HG03060 (cell line): ENCODE data around the gene TES.
"Not testable (repeated sequence)": the region's sequence is repeated elsewhere in the genome, so short reads cannot be mapped to it uniquely, and the experiment has no call there.

Experiments used
- ATAC-seq: cut with Tn5 transposase; IDR thresholded peaks from one replicate; pipeline ENCODE4 v1.9.1; 2021; ENCODE audit warnings: low read depth, moderate number of reproducible peaks; ENCODE audit not compliant: unreplicated experiment

Gene TES

DNA sequence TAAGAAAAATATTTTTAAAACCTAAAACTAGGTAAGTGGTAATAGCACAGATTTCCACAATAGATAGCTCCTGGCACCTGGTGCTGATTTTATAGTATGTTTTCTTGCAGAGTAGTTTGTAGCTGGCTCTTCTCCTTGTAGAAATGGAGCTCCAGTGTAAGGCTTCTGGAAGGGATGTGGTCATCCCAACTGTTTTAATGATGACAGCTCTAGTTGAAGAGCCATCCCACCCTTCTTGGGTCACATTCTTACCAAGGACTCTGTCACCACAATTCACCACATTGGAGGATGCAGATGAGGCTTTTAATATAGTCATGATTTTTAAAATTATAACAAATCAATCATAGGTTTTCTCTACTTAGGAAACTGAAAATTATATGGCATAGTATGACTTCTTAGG lies 31.0 kb downstream of the TES start:
- no peak for ATAC-seq

DNA sequence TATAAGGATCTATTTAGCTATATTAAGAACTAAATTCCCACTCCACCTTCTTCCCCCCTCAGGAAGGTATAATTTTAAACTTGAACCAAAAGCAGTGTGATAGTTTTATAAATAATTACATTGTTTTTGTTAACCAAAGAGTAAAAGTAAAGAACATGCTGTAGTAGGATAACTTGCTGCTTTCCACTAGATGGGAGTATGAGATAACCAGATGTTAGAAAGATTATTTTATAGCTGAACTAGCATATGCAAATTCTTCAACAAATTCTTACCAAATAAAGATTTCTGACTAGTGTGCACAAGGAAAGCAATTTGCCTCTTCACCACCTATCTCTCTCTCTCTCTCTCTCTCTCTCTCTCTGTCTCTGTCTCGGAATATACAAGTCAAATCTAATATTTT lies 31.8 kb downstream of the TES start:
- no peak for ATAC-seq

DNA sequence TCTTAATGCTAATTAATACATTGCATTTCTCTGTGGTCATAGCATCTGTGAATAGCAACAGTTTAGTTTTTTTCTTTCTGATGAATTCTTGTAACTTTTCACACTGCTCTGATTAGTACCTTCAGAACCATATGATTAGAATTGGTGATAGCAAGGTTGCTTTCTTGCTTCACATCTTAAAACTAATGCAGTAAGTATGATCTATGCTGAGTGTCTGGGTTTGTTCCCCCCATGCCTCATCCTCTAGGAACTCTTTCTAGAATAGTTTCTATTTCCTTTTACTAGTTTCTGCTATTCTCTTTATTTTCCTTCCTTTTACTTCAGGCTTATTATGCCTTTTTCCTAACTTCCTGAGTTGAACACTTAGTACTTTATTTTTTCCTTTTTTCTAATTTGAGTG lies 32.4 kb downstream of the TES start:
- ATAC-seq = no peak

GRCh38 chr7:116244803-116245202 lies 34.5 kb downstream of the TES start:
- not testable (repeated sequence) for ATAC-seq

GRCh38 chr7:116246357-116246756 lies 36.0 kb downstream of the TES start:
- no peak for ATAC-seq

DNA sequence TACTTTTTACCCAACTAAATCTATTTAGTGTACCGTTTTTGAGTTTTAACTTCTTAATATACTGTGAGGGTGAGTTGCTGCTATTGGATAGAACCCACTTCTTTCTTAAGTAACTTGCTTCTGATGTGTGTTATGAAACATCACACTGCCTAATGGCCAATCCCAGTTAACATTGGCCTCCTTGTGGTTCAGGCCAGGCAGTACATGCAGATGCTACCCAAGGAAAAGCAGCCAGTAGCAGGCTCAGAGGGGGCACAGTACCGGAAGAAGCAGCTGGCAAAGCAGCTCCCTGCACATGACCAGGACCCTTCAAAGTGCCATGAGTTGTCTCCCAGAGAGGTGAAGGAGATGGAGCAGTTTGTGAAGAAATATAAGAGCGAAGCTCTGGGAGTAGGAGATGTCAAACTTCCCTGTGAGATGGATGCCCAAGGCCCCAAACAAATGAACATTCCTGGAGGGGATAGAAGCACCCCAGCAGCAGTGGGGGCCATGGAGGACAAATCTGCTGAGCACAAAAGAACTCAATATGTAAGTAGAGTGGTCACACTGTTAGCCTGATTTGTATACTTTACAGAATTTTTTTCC lies 39.7 kb downstream of the TES start:
- ATAC-seq = no peak

GRCh38 chr7:116251675-116252074 lies 41.3 kb downstream of the TES start:
- ATAC-seq = no peak

- no peak for ATAC-seq
Measured at GRCh38 chr7:116252249-116252648, 41.9 kb downstream of the TES start.

- no peak for ATAC-seq
Measured at GRCh38 chr7:116257156-116257555, 46.8 kb downstream of the TES start.

- no peak for ATAC-seq
Measured at GRCh38 chr7:116258734-116259133, 48.4 kb downstream of the TES start.

DNA sequence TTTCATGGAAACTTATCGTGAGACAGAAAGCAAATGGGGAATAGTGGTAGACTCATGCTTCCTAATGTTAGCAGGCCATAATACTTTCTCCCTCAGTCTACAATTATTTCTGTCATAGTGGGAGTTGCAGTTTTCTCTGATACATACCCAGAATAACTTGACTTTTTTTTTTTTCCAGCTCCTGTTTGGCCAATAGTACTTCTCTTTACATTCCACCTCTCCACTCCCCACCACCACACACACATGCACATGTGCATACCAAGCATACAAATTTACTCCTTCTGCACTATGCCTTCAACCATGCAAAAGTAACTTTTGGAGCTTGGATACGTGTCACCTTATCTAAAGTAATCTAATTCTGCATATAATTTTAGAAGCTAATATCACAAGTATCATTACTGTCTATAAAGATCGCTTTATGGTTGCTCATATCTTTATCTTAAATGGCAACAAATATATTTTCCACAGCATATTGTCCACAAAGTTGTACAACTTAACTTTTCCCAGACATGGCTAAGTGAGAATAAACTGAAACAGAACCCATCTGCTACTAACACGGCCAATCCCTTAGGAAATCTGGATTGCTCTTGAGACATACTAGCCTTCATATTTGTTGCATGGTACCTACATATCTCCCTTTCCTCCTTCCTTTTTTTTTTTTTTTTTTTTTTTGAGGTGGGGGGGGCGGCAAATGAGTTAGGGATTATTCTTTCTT lies 49.0 kb downstream of the TES start:
- ATAC-seq = no peak

DNA sequence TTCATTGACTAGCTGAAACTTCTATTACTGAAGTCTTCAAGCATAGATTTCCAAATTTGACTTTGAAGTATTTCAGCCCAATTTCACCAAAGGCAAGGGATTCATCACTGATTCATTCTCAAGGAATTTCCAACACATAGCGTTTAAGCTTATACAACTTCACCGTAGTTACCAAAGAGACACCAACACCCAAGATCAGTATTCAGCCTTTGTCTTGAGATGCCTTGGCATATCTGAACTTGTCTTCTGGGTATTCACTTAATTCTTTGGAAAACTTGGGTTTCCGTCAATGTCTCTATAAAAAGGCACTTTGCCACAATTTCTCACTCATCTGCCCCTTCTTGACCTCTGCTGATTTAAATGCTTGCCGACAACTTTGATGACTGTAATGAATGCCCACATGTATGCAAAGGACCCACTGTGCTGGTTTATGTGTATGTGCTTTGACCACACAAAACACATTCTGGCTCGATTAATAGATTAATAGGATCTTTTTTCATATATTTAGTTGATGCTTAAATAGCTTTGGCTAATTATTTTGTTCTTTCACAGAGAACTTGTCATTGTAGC lies 49.6 kb downstream of the TES start:
- ATAC-seq = no peak

DNA sequence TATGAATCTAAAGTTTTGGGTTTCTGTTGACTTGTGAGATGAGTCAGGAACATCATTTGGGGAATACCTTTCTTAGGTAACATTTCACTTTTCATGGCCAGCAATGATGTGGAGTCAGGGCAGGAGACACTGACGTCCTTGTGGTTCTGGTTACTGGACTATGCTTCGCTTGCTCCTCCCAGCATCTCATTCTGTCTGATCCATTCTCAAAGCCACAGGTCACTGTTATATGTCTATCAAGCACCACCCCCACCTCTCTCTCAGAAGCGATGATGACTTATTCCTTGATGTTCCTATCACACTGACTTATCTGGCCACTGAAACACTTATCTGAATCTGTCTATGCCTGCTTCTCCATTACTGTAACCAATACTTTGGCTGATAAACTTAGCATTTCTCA lies 51.6 kb downstream of the TES start:
- no peak for ATAC-seq

DNA sequence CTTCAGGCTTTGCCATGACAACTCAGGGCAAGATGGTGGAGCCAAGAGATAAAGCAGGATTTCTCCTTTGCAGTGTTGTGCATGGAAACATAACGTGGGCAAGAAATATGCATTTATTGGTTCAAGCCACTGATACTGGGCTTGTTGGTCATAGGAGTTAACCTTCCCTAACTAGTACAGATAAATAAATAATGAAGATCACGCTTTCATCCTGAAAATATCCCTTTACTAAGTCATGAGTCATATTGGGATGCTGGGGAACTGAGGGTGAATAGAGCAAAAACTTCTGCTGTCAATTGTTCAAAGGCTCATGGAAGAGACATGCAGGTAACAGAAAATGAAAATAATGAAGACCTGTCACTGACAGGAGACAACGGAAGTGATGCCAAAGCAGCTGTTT lies 55.5 kb downstream of the TES start:
- ATAC-seq = no peak

DNA sequence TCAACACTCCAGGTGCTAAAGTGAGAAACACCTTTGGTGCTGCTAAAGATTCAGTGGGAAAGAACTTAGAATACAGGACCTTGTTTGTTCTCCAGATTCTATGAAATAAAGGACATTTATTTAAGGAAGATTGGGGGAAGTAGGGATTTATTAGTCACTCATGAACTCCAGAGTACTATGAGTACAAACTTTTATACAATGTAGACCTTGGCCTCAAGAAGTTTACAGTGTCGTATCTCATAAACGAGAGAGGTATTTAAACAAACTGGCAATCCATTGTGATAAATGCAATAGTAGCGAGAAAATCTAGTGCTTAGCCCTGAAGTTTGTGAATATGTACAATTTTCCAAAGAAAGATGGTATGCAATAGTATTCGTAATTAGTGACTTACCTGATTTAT lies 59.1 kb downstream of the TES start:
- no peak for ATAC-seq

GRCh38 chr7:116271161-116271913 lies 61.0 kb downstream of the TES start:
- ATAC-seq = no peak

DNA sequence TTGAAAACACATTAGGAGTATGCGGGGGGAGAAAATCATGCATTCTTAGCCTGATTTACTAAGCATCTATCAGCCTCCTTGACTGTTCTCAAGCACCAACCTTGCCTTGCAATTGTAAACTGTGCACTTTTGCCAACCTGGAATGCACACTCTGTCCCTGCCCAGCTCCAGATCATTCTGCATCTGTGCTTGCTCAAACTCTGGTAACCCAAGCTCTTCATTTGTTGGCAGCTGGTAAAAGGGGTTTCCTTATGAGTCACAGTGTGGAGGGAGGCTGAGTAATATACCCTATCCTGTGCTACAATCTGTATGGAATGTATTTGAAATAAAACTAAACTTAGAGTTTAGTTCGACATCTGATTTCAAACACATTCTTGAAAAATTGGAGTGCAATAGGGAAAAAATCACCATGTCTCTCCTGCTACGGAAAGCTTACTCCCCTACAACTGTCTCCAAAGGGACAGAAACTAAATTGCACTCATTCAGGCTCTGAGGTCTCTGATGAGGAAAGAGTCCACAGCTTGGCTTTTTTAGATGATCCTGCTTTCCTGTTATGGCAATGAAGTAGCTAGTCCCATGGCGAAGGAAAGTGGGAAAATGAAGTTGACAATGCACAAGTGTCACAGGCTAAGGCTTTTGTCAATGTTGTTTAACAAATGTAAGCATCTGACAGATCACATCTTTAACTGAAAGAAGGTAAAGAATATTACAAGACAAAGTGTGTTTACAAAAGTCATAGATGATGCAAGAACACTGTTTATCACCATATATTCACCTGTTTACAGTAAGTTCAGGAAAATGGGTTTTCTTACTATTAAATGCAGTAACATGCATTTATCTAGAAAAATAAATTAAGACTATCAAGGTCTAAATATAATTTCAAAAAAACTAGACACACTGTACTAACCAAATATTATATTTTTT lies 61.9 kb downstream of the TES start:
- ATAC-seq = no peak

GRCh38 chr7:116273283-116273917 lies 63.1 kb downstream of the TES start:
- ATAC-seq = no peak

DNA sequence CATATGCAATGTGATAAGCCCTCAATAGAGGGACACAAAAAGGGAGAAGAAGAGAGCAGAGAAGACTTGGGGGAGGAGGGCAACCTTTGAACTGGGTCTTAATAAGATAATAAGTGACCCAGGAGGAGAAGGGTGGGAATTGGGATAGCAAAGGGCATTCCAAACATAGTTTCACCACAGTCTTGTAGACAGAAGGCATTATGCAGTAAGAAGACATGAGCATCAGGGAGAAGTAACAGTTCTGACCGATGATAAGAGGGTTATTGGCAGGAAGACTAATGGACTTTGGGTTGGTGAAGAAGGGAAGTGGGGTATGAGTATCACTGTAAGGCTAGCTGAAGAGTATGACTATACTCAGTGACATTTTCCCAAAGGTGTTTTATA lies 63.6 kb downstream of the TES start:
- no peak for ATAC-seq

GRCh38 chr7:116277070-116277469 lies 66.7 kb downstream of the TES start:
- ATAC-seq = no peak
